Neutrophil (primary cell): ENCODE results near the gene PANK4.

Experiments
- H3K27ac ChIP-seq: fragments of 200-600 bp; sonication (generic); 2 replicates; pipeline ENCODE4 v1.5.1; 2016; ENCODE audit warnings: mild to moderate bottlenecking, moderate library complexity
- H3K27me3 ChIP-seq: fragments of 200-600 bp; sonication (generic); 2 replicates; pipeline ENCODE4 v1.6.0; 2016; ENCODE audit warnings: mild to moderate bottlenecking
- H3K36me3 ChIP-seq: fragments of 200-600 bp; sonication (generic); 2 replicates; pipeline ENCODE4 v1.5.1; 2017
- H3K4me1 ChIP-seq, 2 experiments: fragments of 200-600 bp in 1 of 2; sonication (generic) in 1 of 2; 1 replicate in 1 of 2; 2 replicates in 1 of 2; pipeline versions ENCODE4 v1.5.1 to v1.6.1; 2013 to 2016; ENCODE audit warnings: low read depth in 1 of 2, low read length in 1 of 2, mild to moderate bottlenecking in 1 of 2, moderate library complexity in 1 of 2; ENCODE audit not compliant: control insufficient read depth in 1 of 2, insufficient read depth in 1 of 2
- H3K4me3 ChIP-seq, 2 experiments: fragments of 200-600 bp in 1 of 2; sonication (generic) in 1 of 2; 1 replicate in 1 of 2; 2 replicates in 1 of 2; pipeline ENCODE4 v1.5.1; 2013 to 2016; ENCODE audit warnings: low read depth in 1 of 2, low read length in 1 of 2, mild to moderate bottlenecking in 1 of 2, moderate library complexity in 1 of 2
- H3K9me3 ChIP-seq: fragments of 200-600 bp; sonication (generic); 2 replicates; pipeline ENCODE4 v1.5.1; 2016
- CTCF ChIP-seq: fragments of 200-600 bp; sonication (generic); IDR thresholded peaks from 2 replicates; pipeline ENCODE4 v1.5.1; 2016; ENCODE audit warnings: antibody characterized with exemption

PANK4 gene

GRCh38 chr1:2465371-2466269 lies 60.8 kb downstream of the PANK4 start:
- H3K27me3 ChIP-seq = peaks cover 44% of the 10 kb centered on the region

GRCh38 chr1:2463396-2463795 lies 63.0 kb downstream of the PANK4 start:
- Histone ChIP-seq H3K9me3 (no peaks in the 10 kb centered on the region), H3K36me3 (no peaks in the 10 kb centered on the region), H3K4me1 (no peaks in the 10 kb centered on the region), H3K27ac (no peak overlapping the region), H3K27me3 (peaks cover 33% of the 10 kb centered on the region), H3K4me3 (no peak overlapping the region)
- no peak for TF ChIP-seq CTCF

More at GRCh38 chr1:2465371-2466269, 60.8 kb downstream of the PANK4 start:
- Histone ChIP-seq H3K36me3 (no peaks in the 10 kb centered on the region), H3K9me3 (no peaks in the 10 kb centered on the region), H3K27ac (no peak overlapping the region), H3K4me1 (no peaks in the 10 kb centered on the region), H3K4me3 (no peak overlapping the region)
- no peak for TF ChIP-seq CTCF

GRCh38 chr1:2462819-2463218 lies 63.6 kb downstream of the PANK4 start:
- H3K27me3 ChIP-seq = peaks cover 27% of the 10 kb centered on the region
- no peaks in the 10 kb centered on the region for H3K36me3 ChIP-seq
- TF ChIP-seq CTCF = no peak

GRCh38 chr1:2460996-2461751 lies 65.2 kb downstream of the PANK4 start:
- Histone ChIP-seq H3K4me3 (no peak overlapping the region), H3K27me3 (peaks cover 11% of the 10 kb centered on the region), H3K36me3 (no peaks in the 10 kb centered on the region), H3K27ac (no peak overlapping the region), H3K4me1 (no peaks in the 10 kb centered on the region), H3K9me3 (no peaks in the 10 kb centered on the region)
- TF ChIP-seq CTCF = no peak

More at GRCh38 chr1:2462819-2463218, 63.6 kb downstream of the PANK4 start:
- Histone ChIP-seq H3K4me1 (no peaks in the 10 kb centered on the region), H3K4me3 (no peak overlapping the region), H3K9me3 (no peaks in the 10 kb centered on the region), H3K27ac (no peak overlapping the region)

GRCh38 chr1:2460203-2460602 lies 66.2 kb downstream of the PANK4 start:
- H3K9me3 ChIP-seq = no peaks in the 10 kb centered on the region
- H3K4me3 ChIP-seq = no peak overlapping the region
- peaks cover 9% of the 10 kb centered on the region for H3K27me3 ChIP-seq
- no peaks in the 10 kb centered on the region for H3K4me1 ChIP-seq
- no peak for TF ChIP-seq CTCF
- no peaks in the 10 kb centered on the region for H3K36me3 ChIP-seq
- no peak overlapping the region for H3K27ac ChIP-seq
